ENCODE results near the gene GRAP2. TPM values are rescaled to one million over a fixed set of nuclear protein-coding genes. Genes with fewer than 3 reads are reported as not detected.

The GRAP2 gene
- total and polyA plus RNA-seq, 9 of the 15 experiments (the other 6 are each of a cell fraction or from before 2014, with no cell fraction given): 4.8 to 88.7 (median 60.4) TPM

GRCh38 chr22:39988386-39989114 lies 87.7 kb downstream of the GRAP2 start (continued):
- 0 out of 4 replicates have a peak, but pooled peaks of 1 of the 2 experiments have one; percentile 18 for TF ChIP-seq NRF1 (conservative IDR thresholded peaks at IDR 0.05 in 1 of 2, IDR thresholded peaks at IDR 0.05 in 1 of 2)
- TF ChIP-seq GABPA (tag; conservative IDR thresholded peaks at IDR 0.05; ENCODE audit: low read depth): 0 out of 2 replicates have a peak, but pooled peaks have one; percentile 6
- peak; percentile 64; the same call in 1 of the 2 replicates for TF ChIP-seq ATF3 (IDR thresholded peaks at IDR 0.05)
- TF ChIP-seq ATF3 (CRISPR knock-in tag; conservative IDR thresholded peaks at IDR 0.05): no peak
- peak; percentile 44; the same call in 1 of the 2 replicates for TF ChIP-seq JUND (IDR thresholded peaks at IDR 0.05; ENCODE audit: borderline replicate concordance, low read depth, low read length)
- no peak; the same call in 2 of the 3 replicates for TF ChIP-seq JUND (tag; IDR thresholded peaks at IDR 0.05; ENCODE audit: borderline replicate concordance, low read depth, low read length)
- no peak for TF ChIP-seq BMI1 (IDR thresholded peaks at IDR 0.05; ENCODE audit: low read length)
- TF ChIP-seq SMAD4 (CRISPR knock-in tag; conservative IDR thresholded peaks at IDR 0.05): 0 out of 2 replicates have a peak, but pooled peaks have one; percentile 26
- peak; percentile 60 for TF ChIP-seq MEIS2 (IDR thresholded peaks at IDR 0.05; ENCODE audit: partially characterized antibody)
- peak; percentile 83 for TF ChIP-seq ATF7 (IDR thresholded peaks at IDR 0.05)
- no peak for TF ChIP-seq ZNF324 (CRISPR knock-in tag; IDR thresholded peaks at IDR 0.05)
- TF ChIP-seq, protein P1, sequence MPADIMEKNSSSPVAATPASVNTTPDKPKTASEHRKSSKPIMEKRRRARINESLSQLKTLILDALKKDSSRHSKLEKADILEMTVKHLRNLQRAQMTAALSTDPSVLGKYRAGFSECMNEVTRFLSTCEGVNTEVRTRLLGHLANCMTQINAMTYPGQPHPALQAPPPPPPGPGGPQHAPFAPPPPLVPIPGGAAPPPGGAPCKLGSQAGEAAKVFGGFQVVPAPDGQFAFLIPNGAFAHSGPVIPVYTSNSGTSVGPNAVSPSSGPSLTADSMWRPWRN (IDR thresholded peaks at IDR 0.05; ENCODE audit: low read depth): no peak
- TF ChIP-seq ZNF695 (CRISPR knock-in tag; IDR thresholded peaks at IDR 0.05): no peak
- TF ChIP-seq, protein P2, sequence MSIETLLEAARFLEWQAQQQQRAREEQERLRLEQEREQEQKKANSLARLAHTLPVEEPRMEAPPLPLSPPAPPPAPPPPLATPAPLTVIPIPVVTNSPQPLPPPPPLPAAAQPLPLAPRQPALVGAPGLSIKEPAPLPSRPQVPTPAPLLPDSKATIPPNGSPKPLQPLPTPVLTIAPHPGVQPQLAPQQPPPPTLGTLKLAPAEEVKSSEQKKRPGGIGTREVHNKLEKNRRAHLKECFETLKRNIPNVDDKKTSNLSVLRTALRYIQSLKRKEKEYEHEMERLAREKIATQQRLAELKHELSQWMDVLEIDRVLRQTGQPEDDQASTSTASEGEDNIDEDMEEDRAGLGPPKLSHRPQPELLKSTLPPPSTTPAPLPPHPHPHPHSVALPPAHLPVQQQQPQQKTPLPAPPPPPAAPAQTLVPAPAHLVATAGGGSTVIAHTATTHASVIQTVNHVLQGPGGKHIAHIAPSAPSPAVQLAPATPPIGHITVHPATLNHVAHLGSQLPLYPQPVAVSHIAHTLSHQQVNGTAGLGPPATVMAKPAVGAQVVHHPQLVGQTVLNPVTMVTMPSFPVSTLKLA (conservative IDR thresholded peaks at IDR 0.05): peak; percentile 32 to 59; a peak in 2 of 4 replicates
- peak; percentile 35; the same call in 1 of the 2 replicates for TF ChIP-seq MAX (CRISPR knock-in tag; IDR thresholded peaks at IDR 0.05)
- TF ChIP-seq MAZ (CRISPR knock-in tag; conservative IDR thresholded peaks at IDR 0.05 in 1 of 2, IDR thresholded peaks at IDR 0.05 in 1 of 2): peak in 1 of 2 experiments; percentile 77; a peak in 2 of 4 replicates
- TF ChIP-seq, protein P3, sequence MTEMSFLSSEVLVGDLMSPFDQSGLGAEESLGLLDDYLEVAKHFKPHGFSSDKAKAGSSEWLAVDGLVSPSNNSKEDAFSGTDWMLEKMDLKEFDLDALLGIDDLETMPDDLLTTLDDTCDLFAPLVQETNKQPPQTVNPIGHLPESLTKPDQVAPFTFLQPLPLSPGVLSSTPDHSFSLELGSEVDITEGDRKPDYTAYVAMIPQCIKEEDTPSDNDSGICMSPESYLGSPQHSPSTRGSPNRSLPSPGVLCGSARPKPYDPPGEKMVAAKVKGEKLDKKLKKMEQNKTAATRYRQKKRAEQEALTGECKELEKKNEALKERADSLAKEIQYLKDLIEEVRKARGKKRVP (CRISPR knock-in tag; IDR thresholded peaks at IDR 0.05): peak; percentile 77
- TF ChIP-seq GTF2E2 (tag; IDR thresholded peaks at IDR 0.05): 0 out of 2 replicates have a peak, but pooled peaks have one; percentile 18
- peak; percentile 95 for TF ChIP-seq CEBPG (CRISPR knock-in tag; IDR thresholded peaks at IDR 0.05)
- peak in 1 of 2 experiments; percentile 79; a peak in 2 of 4 replicates for TF ChIP-seq CEBPG (tag; conservative IDR thresholded peaks at IDR 0.05 in 1 of 2, IDR thresholded peaks at IDR 0.05 in 1 of 2)
- TF ChIP-seq RCOR1 (IDR thresholded peaks at IDR 0.05; ENCODE audit: borderline replicate concordance in 1 of 2, low read depth in 2 of 2, low read length in 2 of 2): peak in 1 of 2 experiments; percentile 26; a peak in 1 of 4 replicates
- TF ChIP-seq POLR2H (tag; IDR thresholded peaks at IDR 0.05; ENCODE audit: low read depth): peak; percentile 28; the same call in 1 of the 2 replicates
- TF ChIP-seq ZKSCAN3 (CRISPR knock-in tag; IDR thresholded peaks at IDR 0.05): no peak

Data from K562 (cell line).